Mesothelial cell of epicardium (in vitro differentiated cells): ENCODE data around the gene COPZ2. TPM values are rescaled to one million over a fixed set of nuclear protein-coding genes. Genes with fewer than 3 reads are reported as not detected.
"Not testable (repeated sequence)": the region's sequence is repeated elsewhere in the genome, so short reads cannot be mapped to it uniquely, and the experiment has no call there.

Experiments used
- DNase-seq, 2 experiments: peaks; one replicate each; pipeline ENCODE4 v3.0.0; 2021; ENCODE audit warnings: low spot score in 2 of 2; ENCODE audit not compliant: unreplicated experiment in 2 of 2
- H3K27ac Mint-ChIP-seq: 2 replicates; pipeline ENCODE4 v1.8.0; 2021; ENCODE audit warnings: mixed read lengths
- H3K27me3 Mint-ChIP-seq: 2 replicates; pipeline ENCODE4 v1.8.0; 2021; ENCODE audit warnings: low read depth, mixed read lengths
- H3K36me3 Mint-ChIP-seq: 2 replicates; pipeline ENCODE4 v1.8.0; 2021; ENCODE audit warnings: mixed read lengths
- H3K4me1 Mint-ChIP-seq: 2 replicates; pipeline ENCODE4 v1.8.0; 2021; ENCODE audit warnings: mixed read lengths
- H3K4me3 Mint-ChIP-seq: 2 replicates; pipeline ENCODE4 v1.8.0; 2021; ENCODE audit warnings: mild to moderate bottlenecking, moderate library complexity, mixed read lengths
- H3K9me3 Mint-ChIP-seq: 2 replicates; pipeline ENCODE4 v1.8.0; 2021; ENCODE audit warnings: mixed read lengths
- CTCF ChIP-seq: fragments of 200-600 bp; sonication (generic); IDR thresholded peaks from one replicate; pipeline ENCODE4 v1.5.0; 2021; ENCODE audit warnings: antibody characterized with exemption; ENCODE audit not compliant: unreplicated experiment
- total RNA-seq: library from RNA; stranded (reverse); gene quantifications from 3 replicates; pipeline ENCODE4 v1.2.1, GENCODE V29; 2021

Gene COPZ2
- total RNA-seq, 1 donor from 2014 or later, result 28.2 TPM

- peaks cover 32% of the 10 kb centered on the region for H3K4me1 Mint-ChIP-seq
- H3K9me3 Mint-ChIP-seq, result no peaks in the 10 kb centered on the region
- no peak for TF ChIP-seq CTCF
- H3K36me3 Mint-ChIP-seq, result no peaks in the 10 kb centered on the region
- H3K4me3 Mint-ChIP-seq, result no peak overlapping the region
- H3K27ac Mint-ChIP-seq, result peak overlapping the region; percentile 34
- H3K27me3 Mint-ChIP-seq, result no peaks in the 10 kb centered on the region
- no peak for DNase-seq
These were observed 7.3 kb upstream of the COPZ2 start for GRCh38 chr17:48044851-48045250.

- TF ChIP-seq CTCF, result no peak
- H3K9me3 Mint-ChIP-seq, result no peaks in the 10 kb centered on the region
- no peak for DNase-seq
- no peaks in the 10 kb centered on the region for H3K36me3 Mint-ChIP-seq
- H3K4me3 Mint-ChIP-seq, result no peak overlapping the region
- H3K4me1 Mint-ChIP-seq, result peaks cover 23% of the 10 kb centered on the region
- H3K27me3 Mint-ChIP-seq, result peaks cover 6% of the 10 kb centered on the region
- no peak overlapping the region for H3K27ac Mint-ChIP-seq
These were observed 5.6 kb upstream of the COPZ2 start for GRCh38 chr17:48043176-48043575.

- no peak overlapping the region for H3K27ac Mint-ChIP-seq
- H3K4me3 Mint-ChIP-seq, result peak overlapping the region; percentile 77
- H3K27me3 Mint-ChIP-seq, result peaks cover 11% of the 10 kb centered on the region
- no peak for DNase-seq
- H3K36me3 Mint-ChIP-seq, result no peaks in the 10 kb centered on the region
- H3K9me3 Mint-ChIP-seq, result no peaks in the 10 kb centered on the region
- no peak for TF ChIP-seq CTCF
- peaks cover 10% of the 10 kb centered on the region for H3K4me1 Mint-ChIP-seq
These were observed 1.1 kb upstream of the COPZ2 start for GRCh38 chr17:48038687-48039086.

- Mint-ChIP-seq H3K4me3 (peak overlapping the region; percentile 77), H3K36me3 (no peaks in the 10 kb centered on the region), H3K27ac (peak overlapping the region; percentile 90), H3K9me3 (no peaks in the 10 kb centered on the region), H3K27me3 (peaks cover 11% of the 10 kb centered on the region), H3K4me1 (peaks cover 10% of the 10 kb centered on the region)
- no peak for TF ChIP-seq CTCF
- DNase-seq, result no peak
These were observed 284 bp upstream of the COPZ2 start for GRCh38 chr17:48037838-48038323.

GRCh38 chr17:48036693-48037035, 933 bp downstream of the COPZ2 start:
- Mint-ChIP-seq H3K27ac (no peak overlapping the region), H3K27me3 (peaks cover 11% of the 10 kb centered on the region), H3K4me1 (peaks cover 10% of the 10 kb centered on the region), H3K9me3 (no peaks in the 10 kb centered on the region), H3K36me3 (no peaks in the 10 kb centered on the region), H3K4me3 (peak overlapping the region; percentile 78)
- TF ChIP-seq CTCF, result no peak
- no peak for DNase-seq

- H3K4me3 Mint-ChIP-seq, H3K9me3 Mint-ChIP-seq, H3K27ac Mint-ChIP-seq, H3K4me1 Mint-ChIP-seq, DNase-seq, H3K36me3 Mint-ChIP-seq: not testable (repeated sequence)
- peaks cover 11% of the 10 kb centered on the region for H3K27me3 Mint-ChIP-seq
These were observed 2.9 kb downstream of the COPZ2 start for GRCh38 chr17:48034734-48035133.
